Stimulated activated CD8-positive, alpha-beta memory T cell treated with anti-CD3 and anti-CD28 coated beads, Interleukin-7, amount 100 ng/mL, for 24 hours (primary cell): ENCODE data around the gene ROR2.

Source experiments
- DNase-seq: peaks from one replicate; pipeline ENCODE4 v3.0.0-alpha.2; 2020; ENCODE audit warnings: low read depth

ROR2 gene

DNA sequence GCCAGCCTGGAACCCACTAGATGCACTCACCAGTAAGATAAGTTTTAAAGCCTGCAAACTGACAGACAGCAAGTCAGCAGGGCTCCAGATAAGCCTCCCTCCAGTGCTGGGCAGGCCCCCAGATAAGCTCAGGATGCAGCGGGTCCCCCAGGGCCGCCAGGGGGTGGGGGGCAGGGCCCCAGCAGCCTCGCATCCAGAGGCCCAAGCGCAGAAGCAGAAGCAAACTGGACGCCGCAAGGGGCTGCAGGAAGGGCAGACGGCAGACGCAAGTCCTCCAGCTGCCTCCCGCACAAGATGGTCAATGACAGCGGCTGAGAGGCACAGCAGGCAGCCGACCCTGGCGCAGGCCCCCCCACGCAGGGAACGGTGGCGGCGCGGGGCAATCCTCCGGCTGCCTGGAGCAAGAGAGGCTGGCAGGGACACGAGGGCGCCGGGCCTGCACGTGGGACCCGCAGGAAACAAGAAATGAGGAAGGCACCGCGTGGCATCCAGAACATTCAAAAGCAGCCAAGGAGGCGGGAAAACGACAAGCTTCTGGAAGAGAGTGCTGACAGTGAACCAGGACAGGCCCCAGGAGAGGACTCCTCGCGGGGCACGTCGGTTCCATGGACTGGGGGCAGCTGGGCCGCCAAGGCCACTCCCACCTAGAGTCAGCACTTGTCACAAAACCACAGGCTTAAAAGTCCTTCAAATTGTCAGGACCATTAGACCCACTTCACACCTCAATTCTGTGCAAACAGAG, 49.8 kb downstream of the ROR2 start:
- no peak for DNase-seq

DNA sequence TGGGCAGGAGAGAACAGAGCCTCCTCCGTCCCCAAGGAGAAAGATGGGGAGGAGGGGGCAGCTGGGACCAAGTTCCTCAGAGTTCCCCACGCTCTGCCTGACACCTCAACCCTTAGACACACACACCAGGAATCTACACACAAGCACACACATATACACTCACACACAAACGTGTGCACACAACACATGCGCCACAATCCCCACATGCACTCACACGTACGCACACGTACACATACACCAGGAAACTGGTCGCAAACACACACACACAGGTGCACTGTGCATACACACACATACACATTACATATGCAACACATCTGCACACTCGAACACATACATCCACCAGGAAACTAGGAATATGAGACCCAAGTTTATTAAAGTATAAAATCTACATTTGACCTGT, 50.4 kb downstream of the ROR2 start:
- no peak for DNase-seq

DNA sequence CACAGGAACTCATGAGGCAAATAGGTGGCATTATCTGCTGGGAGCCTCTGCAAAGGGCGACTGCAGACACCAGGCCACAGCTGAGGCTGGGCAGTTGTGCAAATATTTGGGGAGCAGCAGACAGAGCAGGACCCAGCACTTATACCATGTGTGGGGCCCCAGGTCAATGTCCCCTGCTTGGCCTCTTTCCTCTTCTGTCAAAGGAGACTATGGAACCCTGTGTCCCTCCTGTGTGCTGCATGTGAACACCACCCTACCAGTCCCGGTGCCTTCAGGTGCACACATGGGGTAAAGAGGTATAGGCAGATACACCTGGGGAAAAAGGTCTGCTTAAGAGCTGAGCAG, 50.8 kb downstream of the ROR2 start:
- no peak for DNase-seq

DNA sequence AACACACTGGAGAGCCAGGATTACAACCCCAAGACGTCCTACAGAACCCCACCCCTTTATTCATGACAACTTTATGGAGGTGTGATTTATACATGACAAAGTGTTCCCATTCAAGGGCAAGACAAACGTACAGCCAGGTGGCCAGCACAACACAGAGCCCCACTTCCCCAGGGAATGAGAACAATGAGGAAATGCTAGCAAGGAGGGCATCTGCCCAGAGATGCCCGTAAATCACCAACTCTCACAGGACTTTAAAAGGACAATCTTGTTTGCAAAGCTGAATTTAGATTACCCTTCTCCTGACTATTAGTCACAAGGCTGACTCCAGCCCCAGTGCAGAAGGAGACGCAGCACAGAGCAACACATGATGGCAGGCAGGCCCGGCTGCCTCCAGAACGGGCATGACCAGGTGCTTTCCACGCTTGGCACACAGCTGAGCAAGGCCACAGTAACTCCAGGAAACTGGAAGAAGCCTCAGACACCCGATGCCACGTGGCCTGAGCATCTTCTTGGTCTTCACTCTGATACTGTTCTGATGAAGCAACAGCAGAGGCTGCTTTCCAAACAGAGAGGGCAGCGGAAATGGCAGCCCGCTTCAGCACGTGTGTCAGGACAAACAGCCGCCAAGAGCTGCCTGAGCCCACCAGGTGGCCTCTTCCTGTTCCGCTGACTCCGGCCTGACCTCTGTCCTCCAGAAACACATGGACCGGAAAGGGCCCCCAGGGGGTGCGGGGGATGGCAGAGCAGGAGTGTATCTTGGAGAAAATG, 51.4 kb downstream of the ROR2 start:
- DNase-seq = no peak

DNA sequence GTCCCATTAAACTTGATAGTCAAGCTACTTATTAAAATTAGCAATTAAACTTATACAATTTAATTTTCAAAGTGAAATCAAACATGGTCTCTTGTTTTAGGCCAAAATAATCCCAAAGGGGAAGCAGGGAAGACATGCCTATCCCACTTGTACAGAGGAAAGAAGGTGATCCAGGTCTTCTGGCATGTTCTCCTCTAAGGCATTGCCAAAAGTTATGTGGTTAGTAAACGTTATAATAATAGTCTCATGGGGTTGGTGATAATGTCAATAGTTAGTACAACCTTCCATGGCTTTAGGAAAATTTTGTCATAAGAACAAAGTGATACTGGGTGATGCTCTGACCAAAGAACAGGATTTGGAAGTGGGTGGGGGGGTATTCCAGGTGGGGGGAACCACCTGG, 52.8 kb downstream of the ROR2 start:
- no peak for DNase-seq

DNA sequence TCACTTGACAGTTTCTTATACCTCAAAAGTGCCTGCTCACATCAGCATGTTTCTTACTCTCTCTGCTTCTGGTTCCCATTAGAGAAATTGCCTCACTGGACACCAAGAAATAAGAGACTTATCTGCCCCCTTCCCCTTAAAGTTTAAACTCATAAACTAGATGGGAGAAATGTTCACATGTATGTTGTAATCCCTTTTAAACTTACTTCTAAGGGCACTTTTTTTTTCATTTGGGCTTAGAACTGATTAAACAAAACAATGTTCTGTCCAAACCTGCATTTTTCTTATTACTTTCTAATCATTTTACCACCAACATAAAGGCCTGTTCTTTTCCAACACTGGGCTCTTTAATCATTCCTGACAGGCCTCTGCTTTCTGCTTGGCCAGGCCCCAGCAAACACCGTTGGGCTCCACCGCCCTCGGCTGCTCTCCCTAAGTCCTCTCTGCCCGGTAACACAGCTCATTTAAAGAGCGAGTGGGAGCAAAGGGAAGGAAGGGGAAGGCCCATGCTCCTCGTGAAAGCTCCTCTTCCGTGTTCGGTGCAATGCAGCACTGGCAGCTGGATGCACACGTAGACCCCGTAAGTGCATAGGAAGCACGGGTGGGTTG, 53.4 kb downstream of the ROR2 start:
- DNase-seq = no peak

DNA sequence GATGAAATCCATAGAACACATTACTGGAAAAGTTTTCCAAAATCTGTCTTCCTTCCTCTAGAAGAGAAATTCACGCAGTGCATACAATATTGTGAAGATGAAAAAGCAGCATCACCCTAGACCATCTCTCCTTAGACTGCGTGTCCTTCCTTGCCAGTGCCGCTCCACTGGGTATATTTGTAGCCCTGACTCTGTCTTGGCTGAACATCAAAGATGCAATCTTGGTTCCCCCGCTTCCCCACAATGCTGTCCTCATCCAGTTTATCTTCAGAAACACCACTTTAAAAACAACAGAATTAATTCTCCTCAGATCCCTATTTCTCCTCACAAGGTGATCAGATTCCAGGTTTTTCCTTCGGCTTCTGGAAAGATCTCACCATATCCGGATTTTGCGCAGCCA, 53.9 kb downstream of the ROR2 start:
- no peak for DNase-seq

DNA sequence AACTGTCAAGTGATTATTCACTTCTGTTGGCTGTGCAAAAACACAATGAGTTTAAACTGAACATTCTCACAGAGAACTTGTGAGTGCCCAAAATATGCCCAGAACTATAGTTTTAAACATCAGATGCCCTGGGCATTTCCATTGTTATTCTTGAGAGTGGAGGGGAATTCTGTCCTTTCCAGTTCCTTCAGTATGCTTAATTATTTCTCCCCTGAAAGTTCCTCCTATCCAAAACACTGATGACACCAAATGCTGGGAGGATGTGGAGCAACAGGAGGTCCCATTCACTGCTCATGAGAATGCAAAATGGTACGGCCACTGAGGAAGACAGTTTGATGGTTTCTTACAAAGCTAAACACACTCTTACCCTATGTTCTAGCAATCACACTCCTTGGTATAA, 55.5 kb downstream of the ROR2 start:
- DNase-seq = no peak

DNA sequence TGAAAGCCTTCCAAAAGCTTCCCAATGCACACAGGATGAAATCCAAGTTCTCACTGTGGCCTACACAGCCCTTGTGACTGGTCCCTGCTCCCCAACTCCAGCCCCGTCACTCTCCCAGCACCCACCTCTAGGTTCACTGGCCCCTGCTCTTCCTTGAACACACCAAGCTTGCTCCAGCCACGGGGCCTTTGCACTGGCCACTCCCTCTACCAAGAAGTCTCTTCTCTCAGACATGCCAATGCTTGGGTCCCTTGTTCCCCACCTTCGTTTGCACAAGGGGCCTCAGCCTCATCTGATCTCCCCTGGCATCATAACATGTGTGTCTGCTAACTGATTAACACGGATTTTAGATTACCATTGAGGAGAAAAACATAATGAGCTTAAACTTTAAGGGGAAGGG, 56.0 kb downstream of the ROR2 start:
- no peak for DNase-seq

DNA sequence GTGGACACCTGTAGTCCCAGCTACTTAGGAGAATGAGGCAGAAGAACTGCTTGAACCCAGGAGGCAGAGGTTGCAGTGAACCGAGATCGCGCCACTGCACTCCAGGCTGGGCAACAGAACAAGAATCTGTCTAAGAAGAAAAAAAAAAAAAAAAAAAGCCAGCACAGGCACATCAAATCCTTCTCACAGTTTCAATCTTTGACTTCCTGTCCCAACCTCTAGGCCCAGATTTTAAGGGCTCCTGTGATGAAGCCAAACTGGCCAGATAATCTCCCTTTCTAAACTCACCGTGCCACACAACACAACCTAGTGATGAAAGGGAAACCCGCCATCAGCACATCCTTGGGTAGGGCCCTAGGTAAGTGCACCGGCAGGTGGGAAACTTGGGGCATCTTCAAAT, 58.1 kb downstream of the ROR2 start:
- DNase-seq = no peak

DNA sequence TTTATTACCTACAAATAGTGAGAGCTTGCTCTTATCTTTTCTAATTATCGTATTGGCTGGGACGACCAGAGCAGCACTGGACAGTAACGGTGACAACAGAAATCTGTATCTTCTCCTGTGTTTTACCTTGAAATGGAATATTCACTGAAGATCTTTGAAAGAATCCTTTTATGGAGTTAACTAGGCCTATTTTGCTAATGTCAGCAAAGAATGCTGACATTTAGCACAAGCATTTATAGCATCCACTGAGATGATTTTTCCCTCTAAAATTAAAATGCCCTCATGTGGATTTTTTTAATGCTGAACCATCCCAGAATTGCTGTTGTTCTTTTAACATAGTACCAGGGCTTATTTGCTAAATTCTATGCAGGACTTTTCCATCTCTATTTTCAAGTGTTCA, 59.4 kb downstream of the ROR2 start:
- DNase-seq = no peak

DNA sequence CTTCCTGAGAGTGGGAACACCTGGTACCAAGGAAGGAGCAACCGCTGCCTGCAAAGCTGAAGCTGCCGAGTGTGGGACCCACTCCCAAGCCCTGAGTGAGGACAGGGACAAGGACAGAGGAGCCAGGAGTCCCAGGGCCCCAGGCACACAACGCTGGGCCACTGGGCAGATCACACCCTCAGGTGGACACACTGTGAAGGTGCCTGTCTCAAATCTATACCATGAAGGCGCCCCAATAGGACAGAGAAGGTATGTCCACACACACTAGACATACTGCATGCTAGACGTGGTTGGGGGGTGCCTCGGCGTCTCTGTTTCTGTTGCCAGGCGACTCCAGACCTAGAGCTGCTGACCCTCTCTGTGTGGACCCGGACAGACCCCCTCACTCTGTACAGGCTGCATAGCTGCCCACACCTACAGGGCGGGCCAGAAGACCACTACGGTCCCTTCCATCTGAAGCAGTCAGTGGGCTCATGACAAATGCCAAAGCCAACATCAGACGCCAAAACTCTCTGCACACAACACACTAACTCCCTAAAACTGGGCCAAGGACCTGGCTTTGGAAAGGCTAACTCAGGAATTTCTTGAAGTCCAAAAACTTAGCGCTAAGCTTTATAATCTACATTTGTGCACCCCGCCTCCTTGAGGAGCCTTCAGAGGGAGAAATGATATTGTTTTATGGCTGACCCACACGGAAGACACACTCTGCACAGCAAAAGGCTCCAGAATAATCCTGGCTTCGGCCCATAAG, 60.7 kb downstream of the ROR2 start:
- DNase-seq = no peak

DNA sequence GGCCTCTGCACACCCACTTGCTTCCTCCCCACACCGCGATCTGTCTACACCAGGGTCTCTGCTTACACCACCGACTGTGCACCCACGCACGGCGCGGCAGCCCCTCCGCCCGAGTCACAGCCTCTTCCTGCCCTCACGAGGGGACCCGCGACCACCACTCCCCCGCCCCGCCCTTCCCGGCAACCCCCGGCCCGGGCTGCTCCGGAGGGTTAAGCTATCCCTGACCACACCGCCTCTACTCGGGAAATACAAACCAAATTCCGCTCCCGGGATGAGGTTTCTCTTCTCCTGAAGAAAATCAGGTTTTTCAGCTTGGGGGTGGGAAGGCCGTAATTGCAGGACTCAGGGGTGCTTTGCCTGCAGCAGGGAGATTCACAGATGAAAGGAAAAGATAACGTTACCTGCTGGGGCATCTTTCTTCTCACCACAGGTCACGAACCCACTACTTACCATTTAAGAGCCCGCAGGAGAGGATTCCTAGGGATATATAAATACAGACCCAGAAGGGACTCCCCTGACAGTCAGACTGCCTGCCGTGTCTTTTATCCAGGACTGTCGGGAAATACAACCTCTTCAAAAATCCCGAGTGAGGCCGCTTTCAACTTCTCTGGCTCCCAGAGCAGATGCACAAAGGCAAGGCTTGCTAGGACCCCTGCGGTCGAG, 63.5 kb downstream of the ROR2 start:
- no peak for DNase-seq

DNA sequence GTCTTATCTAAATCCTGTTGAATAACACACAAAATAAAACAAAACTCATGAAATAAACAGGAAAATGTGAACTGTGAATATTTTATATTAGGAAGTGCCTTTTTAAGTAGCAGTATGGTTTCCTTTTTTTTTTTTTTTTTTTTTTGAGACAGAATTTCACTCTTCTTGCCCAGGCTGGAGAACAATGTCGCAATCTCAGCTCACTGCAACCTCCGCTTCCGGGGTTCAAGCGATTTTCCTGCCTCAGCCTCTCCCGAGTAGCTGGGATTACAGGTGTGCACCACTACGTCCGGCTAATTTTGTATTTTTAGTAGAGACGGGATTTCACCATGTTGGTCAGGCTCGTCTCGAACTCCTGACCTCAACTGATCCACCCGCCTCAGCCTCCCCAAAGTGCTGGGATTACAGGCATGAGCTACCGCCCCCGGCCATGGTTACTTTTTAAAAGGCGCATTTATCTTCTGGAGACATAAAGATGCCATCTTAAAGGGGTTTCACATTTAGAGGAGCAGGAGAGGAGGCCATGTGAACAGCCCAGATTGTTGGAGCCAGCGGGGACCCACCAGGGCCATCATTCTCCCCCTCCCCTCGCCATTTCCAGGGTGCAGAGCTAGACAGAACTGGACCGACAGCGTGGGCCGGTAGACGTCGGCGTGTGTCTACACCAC, 64.1 kb downstream of the ROR2 start:
- no peak for DNase-seq

DNA sequence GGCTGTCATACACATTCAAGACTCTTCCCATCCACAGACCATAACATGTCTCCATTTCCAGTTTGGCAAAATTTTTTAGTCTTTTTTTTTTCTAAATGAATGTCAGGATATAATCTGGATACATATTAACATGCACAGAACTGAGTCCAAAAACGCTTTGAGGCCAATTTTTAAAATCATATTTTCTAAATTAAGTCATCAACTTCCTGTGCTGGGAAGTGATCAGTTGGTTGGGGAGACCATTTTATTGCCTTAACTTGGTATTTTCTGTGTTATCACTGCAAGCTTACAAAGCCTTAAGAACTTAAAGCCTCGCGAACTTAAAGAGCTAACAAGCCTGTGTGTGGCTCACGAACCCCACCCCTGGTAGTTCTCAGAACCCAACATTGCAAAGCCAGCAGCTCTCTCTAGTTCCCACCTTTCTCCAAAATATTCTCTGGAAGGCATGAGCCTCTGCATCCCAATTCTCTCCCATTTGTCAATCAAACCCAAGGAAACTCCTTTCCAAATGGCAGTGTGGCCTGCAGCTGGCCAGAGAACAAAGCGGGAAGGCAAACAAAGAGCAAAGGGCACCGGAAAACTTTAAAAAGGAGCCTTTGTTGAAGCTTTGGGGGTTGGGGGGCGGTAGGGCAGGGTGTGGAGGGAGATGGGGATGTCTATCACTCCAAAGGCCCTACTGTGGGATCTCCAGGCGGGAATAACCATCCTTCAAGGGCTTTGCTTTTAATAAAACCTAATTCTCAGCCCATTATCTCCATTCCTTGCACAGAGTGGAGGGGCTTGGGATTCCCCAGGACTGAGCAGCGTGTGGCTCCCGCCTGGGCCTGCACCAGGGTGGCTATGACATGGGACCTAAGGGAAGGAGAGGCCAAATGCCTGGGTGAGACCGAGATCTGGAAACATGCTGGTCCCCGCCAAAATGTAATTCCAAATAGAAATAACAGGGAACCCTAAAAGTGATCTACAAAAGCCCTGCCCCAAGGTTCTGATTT, 65.0 kb downstream of the ROR2 start:
- no peak for DNase-seq

DNA sequence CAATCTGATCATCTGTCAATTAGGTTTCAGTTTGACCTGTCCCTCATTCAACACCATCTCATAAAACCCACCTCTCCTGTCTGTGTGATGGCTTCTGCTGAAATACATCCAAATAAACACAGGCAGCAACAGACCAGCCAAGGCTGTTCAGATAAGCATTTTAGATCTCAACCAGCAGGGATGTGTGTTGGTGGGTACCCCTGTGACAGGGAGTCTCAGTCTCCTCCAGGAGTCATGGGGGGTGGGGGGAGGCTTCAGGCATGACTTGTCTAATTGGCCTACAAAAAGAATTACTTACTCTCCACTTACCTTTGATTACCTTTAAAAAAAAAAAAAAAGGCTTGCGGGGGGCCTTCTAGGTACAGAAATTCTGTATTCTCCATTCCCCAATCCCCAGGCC, 65.9 kb downstream of the ROR2 start:
- no peak for DNase-seq

DNA sequence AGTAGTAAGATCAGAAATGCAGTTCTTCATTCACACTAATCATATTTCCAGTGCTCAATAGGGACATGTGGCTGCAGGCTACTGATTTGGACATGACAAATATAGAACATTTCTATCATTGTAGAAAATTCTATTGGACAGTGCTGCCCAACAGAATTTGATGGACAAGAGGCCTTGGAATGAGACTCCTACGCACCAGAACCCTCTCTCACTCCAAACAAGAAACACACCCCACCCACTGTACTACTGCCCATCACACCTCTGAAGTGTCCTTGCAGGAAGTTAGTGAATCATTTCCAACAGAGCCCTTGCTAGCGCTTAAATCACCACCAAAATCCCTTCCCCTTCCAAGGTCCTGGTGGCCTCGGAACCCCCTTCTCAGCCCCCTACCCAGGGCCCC, 66.5 kb downstream of the ROR2 start:
- no peak for DNase-seq

DNA sequence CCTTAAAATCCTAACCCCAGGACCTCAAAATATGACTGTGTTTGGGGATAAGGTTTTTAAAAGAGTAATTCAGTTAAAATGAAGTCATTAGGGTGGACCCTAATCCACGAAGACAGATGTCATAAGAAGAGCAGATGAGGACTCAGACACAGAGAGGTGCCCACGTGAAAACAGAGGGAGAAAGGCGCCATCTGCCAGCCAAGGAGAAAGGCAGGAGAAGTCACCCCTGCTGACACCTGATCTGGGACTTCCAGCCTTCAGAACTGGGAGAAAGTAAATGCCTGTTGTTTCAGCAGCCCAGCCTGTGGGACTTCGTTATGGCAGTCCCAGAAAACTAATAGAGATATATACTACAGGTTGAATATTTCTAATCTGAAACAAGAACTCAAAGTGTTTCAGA, 67.4 kb downstream of the ROR2 start:
- no peak for DNase-seq

DNA sequence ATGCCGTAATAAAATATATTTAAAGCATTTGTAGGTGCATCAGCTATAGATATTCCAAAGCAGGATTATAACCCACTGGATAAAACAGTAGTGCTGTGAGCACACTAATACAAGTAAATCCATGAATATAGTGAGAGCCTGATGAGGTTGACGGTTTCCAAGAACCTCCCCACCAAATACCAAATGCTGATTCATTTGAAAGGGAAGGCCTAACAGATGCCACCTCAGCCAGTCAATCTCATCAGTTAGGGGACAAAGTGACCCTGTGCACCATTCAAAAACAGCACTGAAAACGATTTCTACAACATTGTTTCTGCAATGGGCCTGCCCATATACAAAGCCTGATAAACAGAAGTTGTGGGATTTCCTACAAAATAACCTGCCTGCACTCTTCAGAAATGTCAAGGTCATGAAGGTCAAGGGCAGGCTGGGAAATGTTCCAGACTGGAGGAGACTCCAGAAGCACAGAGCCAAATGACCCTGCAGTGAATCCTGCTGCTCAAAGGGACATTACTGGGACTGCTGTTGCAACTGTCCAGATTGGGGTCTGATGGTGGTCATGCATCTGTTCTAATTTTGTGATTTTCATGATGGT, 69.6 kb downstream of the ROR2 start:
- no peak for DNase-seq

DNA sequence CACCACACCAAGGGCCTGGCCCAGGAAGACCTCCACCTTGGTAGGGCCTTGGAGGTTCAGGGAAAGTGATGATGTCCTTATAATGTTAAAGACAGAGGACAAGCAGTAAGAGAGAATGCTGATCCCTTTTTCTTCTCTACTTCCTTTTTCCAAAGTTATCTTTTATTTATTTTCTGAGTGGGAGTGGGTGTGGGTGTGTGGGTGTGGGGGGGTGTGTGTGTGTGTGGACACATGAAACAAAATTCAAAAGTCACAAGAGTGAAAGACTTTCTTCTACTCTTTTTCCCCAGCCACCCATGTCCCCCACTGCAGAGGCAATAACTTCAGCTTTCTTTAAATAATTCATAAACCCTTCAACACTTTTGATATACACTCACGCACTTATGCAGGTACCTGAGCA, 70.8 kb downstream of the ROR2 start:
- no peak for DNase-seq
